Fibroblast of skin of right quadriceps (primary cell): ENCODE results near the gene KCMF1.
A peak's percentile ranks its signal among the peaks of the same experiment; 100 is the strongest.

Experiments used
- DNase-seq: peaks from one replicate; pipeline ENCODE4 v3.0.0-alpha.2; 2013

Gene KCMF1

GRCh38 chr2:85032621-85033020 is 61.7 kb downstream of the KCMF1 start:
- DNase-seq = peak; percentile 24

GRCh38 chr2:85033388-85033787 is 62.4 kb downstream of the KCMF1 start:
- DNase-seq = no peak

- no peak for DNase-seq
These were observed 63.2 kb downstream of the KCMF1 start for GRCh38 chr2:85034158-85034557.

GRCh38 chr2:85037622-85038021 is 66.7 kb downstream of the KCMF1 start:
- DNase-seq = no peak

GRCh38 chr2:85042330-85042729 is 71.4 kb downstream of the KCMF1 start:
- DNase-seq = no peak

- DNase-seq = no peak
These were observed 77.6 kb downstream of the KCMF1 start for GRCh38 chr2:85048534-85048933.

- no peak for DNase-seq
These were observed 78.3 kb downstream of the KCMF1 start for GRCh38 chr2:85049236-85049635.

GRCh38 chr2:85053802-85054201 is 82.8 kb downstream of the KCMF1 start:
- DNase-seq = peak; percentile 50

GRCh38 chr2:85057226-85057962 is 86.4 kb downstream of the KCMF1 start:
- peak; percentile 29 for DNase-seq

GRCh38 chr2:85061896-85062295 is 90.9 kb downstream of the KCMF1 start:
- no peak for DNase-seq

- peak; percentile 51 for DNase-seq
These were observed 91.6 kb downstream of the KCMF1 start for GRCh38 chr2:85062565-85062964.

GRCh38 chr2:85063981-85064599 is 93.1 kb downstream of the KCMF1 start:
- peak; percentile 73 for DNase-seq

GRCh38 chr2:85064927-85065577 is 94.1 kb downstream of the KCMF1 start:
- no peak for DNase-seq

GRCh38 chr2:85066006-85066740 is 95.2 kb downstream of the KCMF1 start:
- no peak for DNase-seq

GRCh38 chr2:85066874-85067351 is 96.0 kb downstream of the KCMF1 start:
- peak; percentile 75 for DNase-seq

- DNase-seq = peak; percentile 44
These were observed 100.1 kb downstream of the KCMF1 start for GRCh38 chr2:85071096-85071495.

GRCh38 chr2:85073033-85073432 is 102.1 kb downstream of the KCMF1 start:
- DNase-seq = no peak

GRCh38 chr2:85076618-85077274 is 105.8 kb downstream of the KCMF1 start:
- DNase-seq = no peak

- DNase-seq = no peak
These were observed 107.0 kb downstream of the KCMF1 start for GRCh38 chr2:85077859-85078419.

- DNase-seq = no peak
These were observed 107.6 kb downstream of the KCMF1 start for GRCh38 chr2:85078536-85078935.

GRCh38 chr2:85083092-85083491 is 112.1 kb downstream of the KCMF1 start:
- no peak for DNase-seq

GRCh38 chr2:85085563-85085962 is 114.6 kb downstream of the KCMF1 start:
- no peak for DNase-seq
